ENCODE results near the gene PSMB4.
"Not testable (repeated sequence)": the region's sequence is repeated elsewhere in the genome, so short reads cannot be mapped to it uniquely, and the experiment has no call there.

Gene PSMB4

GRCh38 chr1:151386002-151386401 lies 13.4 kb upstream of the PSMB4 start:
- DNase-seq (ENCODE audit: low read depth in 2 of 2): no peak

GRCh38 chr1:151390221-151391078 lies 8.9 kb upstream of the PSMB4 start:
- not testable (repeated sequence) for DNase-seq (ENCODE audit: low read depth in 2 of 2)

- DNase-seq (ENCODE audit: low read depth in 2 of 2): no peak
Measured at GRCh38 chr1:151391079-151391563, 8.3 kb upstream of the PSMB4 start.

- no peak for DNase-seq (ENCODE audit: low read depth in 2 of 2)
Measured at GRCh38 chr1:151393583-151393982, 5.8 kb upstream of the PSMB4 start.

GRCh38 chr1:151396265-151396664 lies 3.1 kb upstream of the PSMB4 start:
- not testable (repeated sequence) for DNase-seq (ENCODE audit: low read depth in 2 of 2)

GRCh38 chr1:151401125-151401788 lies 1.9 kb downstream of the PSMB4 start:
- no peak for DNase-seq (ENCODE audit: low read depth in 2 of 2)

- no peak for DNase-seq (ENCODE audit: low read depth in 2 of 2)
Measured at GRCh38 chr1:151401860-151402259, 2.5 kb downstream of the PSMB4 start.

- DNase-seq (ENCODE audit: low read depth in 2 of 2): no peak
Measured at GRCh38 chr1:151402764-151403163, 3.4 kb downstream of the PSMB4 start.

GRCh38 chr1:151403612-151404011 lies 4.2 kb downstream of the PSMB4 start:
- DNase-seq (ENCODE audit: low read depth in 2 of 2): no peak

- DNase-seq (ENCODE audit: low read depth in 2 of 2): no peak
Measured at GRCh38 chr1:151405187-151405951, 6.0 kb downstream of the PSMB4 start.

- DNase-seq (ENCODE audit: low read depth in 2 of 2): no peak
Measured at GRCh38 chr1:151406176-151406575, 6.8 kb downstream of the PSMB4 start.

- DNase-seq (ENCODE audit: low read depth in 2 of 2): no peak
Measured at GRCh38 chr1:151407304-151407703, 7.9 kb downstream of the PSMB4 start.

- no peak for DNase-seq (ENCODE audit: low read depth in 2 of 2)
Measured at GRCh38 chr1:151408891-151409290, 9.5 kb downstream of the PSMB4 start.

GRCh38 chr1:151411884-151412283 lies 12.5 kb downstream of the PSMB4 start:
- DNase-seq (ENCODE audit: low read depth in 2 of 2): no peak

- DNase-seq (ENCODE audit: low read depth in 2 of 2): no peak
Measured at GRCh38 chr1:151416231-151416630, 16.9 kb downstream of the PSMB4 start.

- DNase-seq (ENCODE audit: low read depth in 2 of 2): no peak
Measured at GRCh38 chr1:151418081-151418480, 18.7 kb downstream of the PSMB4 start.

- DNase-seq (ENCODE audit: low read depth in 2 of 2): no peak
Measured at GRCh38 chr1:151419819-151420218, 20.4 kb downstream of the PSMB4 start.

GRCh38 chr1:151425103-151425502 lies 25.7 kb downstream of the PSMB4 start:
- DNase-seq (ENCODE audit: low read depth in 2 of 2): no peak

- no peak for DNase-seq (ENCODE audit: low read depth in 2 of 2)
Measured at GRCh38 chr1:151428068-151428467, 28.7 kb downstream of the PSMB4 start.

GRCh38 chr1:151433827-151434226 lies 34.5 kb downstream of the PSMB4 start:
- DNase-seq (ENCODE audit: low read depth in 2 of 2): not testable (repeated sequence)

GRCh38 chr1:151435174-151435573 lies 35.8 kb downstream of the PSMB4 start:
- no peak for DNase-seq (ENCODE audit: low read depth in 2 of 2)

GRCh38 chr1:151436985-151437384 lies 37.6 kb downstream of the PSMB4 start:
- DNase-seq (ENCODE audit: low read depth in 2 of 2): no peak

Data from activated CD8-positive, alpha-beta memory T cell treated with anti-CD3 and anti-CD28 coated beads for 4 hours (primary cell).